Measurements from ENCODE around the gene QRFP.

GRCh38 chr9:130865921-130866320 is 30.7 kb downstream of the QRFP start:
- TF ChIP-seq EZH2 (IDR thresholded peaks at IDR 0.05; ENCODE audit: borderline replicate concordance, low read depth, low read length, severe bottlenecking) = no peak
- no peak for TF ChIP-seq CTCF (IDR thresholded peaks at IDR 0.05; ENCODE audit: borderline replicate concordance, extremely low read depth, low read length, poor library complexity, severe bottlenecking)

All from DND-41 (cell line).